GM23338 (cell line): ENCODE results near the gene SMIM30. TPM values are rescaled to one million over a fixed set of nuclear protein-coding genes. Genes with fewer than 3 reads are reported as not detected.

ENCODE experiments used
- ATAC-seq: fragments of 200-7000 bp; cut with Tn5 transposase; 3 replicates; pipeline ENCODE4 v1.9.1; 2020
- DNase-seq: peaks from one replicate; pipeline ENCODE4 v3.0.0-alpha.2; 2015; ENCODE audit warnings: low spot score
- H2AFZ ChIP-seq: fragments of 200-600 bp; sonication (generic); 2 replicates; pipeline ENCODE4 v1.8.0; 2016; ENCODE audit warnings: antibody characterized with exemption, mild to moderate bottlenecking, moderate library complexity
- H3F3A ChIP-seq: fragments of 200-600 bp; sonication (generic); replicated peaks from 2 replicates; pipeline ENCODE4 v1.8.0; 2017; ENCODE audit warnings: antibody characterized with exemption, mixed run types, low read depth
- H3K27ac ChIP-seq: fragments of 200-600 bp; sonication (generic); 2 replicates; pipeline ENCODE4 v1.6.1; 2016; ENCODE audit warnings: low read depth
- H3K27me3 ChIP-seq: fragments of 200-600 bp; sonication (generic); 2 replicates; pipeline ENCODE4 v1.8.0; 2016; ENCODE audit warnings: mild to moderate bottlenecking, mixed run types, moderate library complexity; ENCODE audit not compliant: insufficient read depth
- H3K36me3 ChIP-seq: fragments of 200-600 bp; sonication (generic); 2 replicates; pipeline ENCODE4 v1.8.0; 2016; ENCODE audit warnings: mild to moderate bottlenecking; ENCODE audit not compliant: insufficient read depth
- H3K4me1 ChIP-seq: fragments of 200-600 bp; sonication (generic); 2 replicates; pipeline ENCODE4 v1.8.0; 2016; ENCODE audit warnings: mild to moderate bottlenecking, moderate library complexity; ENCODE audit not compliant: insufficient read depth
- H3K4me2 ChIP-seq: fragments of 200-600 bp; sonication (generic); 2 replicates; pipeline ENCODE4 v1.7.1; 2017; ENCODE audit warnings: mixed run types
- H3K4me3 ChIP-seq: fragments of 200-600 bp; sonication (generic); 2 replicates; pipeline ENCODE4 v1.6.1; 2016; ENCODE audit warnings: mixed run types
- H3K79me2 ChIP-seq: fragments of 200-600 bp; sonication (generic); replicated peaks from 2 replicates; pipeline ENCODE4 v1.8.0; 2017; ENCODE audit warnings: mild to moderate bottlenecking; ENCODE audit not compliant: insufficient read depth
- H3K9me2 ChIP-seq: fragments of 200-600 bp; sonication (generic); 2 replicates; pipeline ENCODE4 v1.8.0; 2017; ENCODE audit not compliant: insufficient read depth
- H4K20me1 ChIP-seq: fragments of 200-600 bp; sonication (generic); replicated peaks from 2 replicates; pipeline ENCODE4 v1.8.0; 2017; ENCODE audit warnings: mild to moderate bottlenecking; ENCODE audit not compliant: insufficient read depth
- H3K27ac Mint-ChIP-seq: 2 replicates; pipeline ENCODE4 v1.8.0; 2020; ENCODE audit warnings: inconsistent platforms, mild to moderate bottlenecking, moderate library complexity, mixed read lengths
- H3K27me3 Mint-ChIP-seq: 3 replicates; pipeline ENCODE4 v1.8.0; 2022; ENCODE audit warnings: low read depth, mild to moderate bottlenecking, moderate library complexity, mixed read lengths, inconsistent platforms; ENCODE audit not compliant: insufficient read depth, poor library complexity
- H3K36me3 Mint-ChIP-seq: 3 replicates; pipeline ENCODE4 v1.8.0; 2021; ENCODE audit warnings: low read depth, mild to moderate bottlenecking, inconsistent platforms, moderate library complexity, mixed read lengths
- H3K4me1 Mint-ChIP-seq: 3 replicates; pipeline ENCODE4 v1.8.0; 2020; ENCODE audit warnings: mild to moderate bottlenecking, inconsistent platforms, mixed read lengths
- H3K4me3 Mint-ChIP-seq: 3 replicates; pipeline ENCODE4 v1.8.0; 2021; ENCODE audit warnings: moderate library complexity, mild to moderate bottlenecking, inconsistent platforms, mixed read lengths
- H3K9me3 Mint-ChIP-seq: 3 replicates; pipeline ENCODE4 v1.8.0; 2020; ENCODE audit warnings: moderate library complexity, mild to moderate bottlenecking, inconsistent platforms, mixed read lengths
- CREB1 ChIP-seq: fragments of 250-450 bp; sonication (Bioruptor Pico); IDR thresholded peaks from 2 replicates; pipeline ENCODE4 v1.5.0; 2020; ENCODE audit warnings: low read depth, mild to moderate bottlenecking, moderate library complexity
- EZH2 ChIP-seq: fragments of 200-600 bp; sonication (generic); IDR thresholded peaks from one replicate; pipeline ENCODE4 v1.8.0; 2017; ENCODE audit warnings: antibody characterized with exemption, mild to moderate bottlenecking, low read depth; ENCODE audit not compliant: unreplicated experiment
- EZH2phosphoT487 ChIP-seq: fragments of 200-600 bp; sonication (generic); IDR thresholded peaks from one replicate; pipeline ENCODE4 v1.8.1; 2018; ENCODE audit warnings: antibody characterized with exemption; ENCODE audit not compliant: unreplicated experiment
- JUNB ChIP-seq: IDR thresholded peaks from one replicate; pipeline ENCODE4 v1.6.1; 2016; ENCODE audit warnings: antibody characterized with exemption; ENCODE audit not compliant: unreplicated experiment
- NANOG ChIP-seq: IDR thresholded peaks from 2 replicates; pipeline ENCODE4 v1.6.1; 2016; ENCODE audit warnings: antibody characterized with exemption, borderline replicate concordance
- POLR2AphosphoS5 ChIP-seq: IDR thresholded peaks from 2 replicates; pipeline ENCODE4 v1.6.1; 2016; ENCODE audit warnings: antibody characterized with exemption, low read depth
- STAT1 ChIP-seq: IDR thresholded peaks from one replicate; pipeline ENCODE4 v1.6.1; 2016; ENCODE audit warnings: antibody characterized with exemption; ENCODE audit not compliant: unreplicated experiment
- ZNF114 ChIP-seq: fragments of 250-450 bp; sonication (Bioruptor Pico); IDR thresholded peaks from 2 replicates; pipeline ENCODE4 v1.5.0; 2020; ENCODE audit warnings: mild to moderate bottlenecking, moderate library complexity
- ZNF331 ChIP-seq: fragments of 250-450 bp; sonication (Bioruptor Pico); IDR thresholded peaks from 2 replicates; pipeline ENCODE4 v1.5.0; 2020; ENCODE audit warnings: low read depth, mild to moderate bottlenecking, moderate library complexity
- polyA plus RNA-seq: library from polyadenylated mRNA; unstranded; fragments of >200 nt; fragmentation: Nextera tagmentation; extraction: Ambion mirVana; gene quantifications from 2 replicates; pipeline ENCODE4 v1.2.1, GENCODE V29; 2016
- total RNA-seq: library from RNA; depleted of rRNA; stranded (reverse); fragments of >200 nt; shearing (Covaris generic); gene quantifications from 2 replicates; pipeline ENCODE4 v1.2.3, GENCODE V29; 2014
- TF ChIP-seq, protein P1 (sequence below), 2 experiments: fragments of 200-600 bp in 1 of 2; sonication (generic) in 1 of 2; conservative IDR thresholded peaks; 2 replicates each; pipeline versions ENCODE4 v1.5.1 to v1.6.1; 2016 to 2017; ENCODE audit warnings: antibody characterized with exemption in 2 of 2, low read depth in 2 of 2, mild to moderate bottlenecking in 2 of 2, moderate library complexity in 1 of 2
- TF ChIP-seq, protein P2 (sequence below): IDR thresholded peaks from one replicate; pipeline ENCODE4 v1.6.1; 2018; ENCODE audit warnings: antibody characterized with exemption; ENCODE audit not compliant: unreplicated experiment
- TF ChIP-seq, protein P3 (sequence below): fragments of 250-450 bp; sonication (Bioruptor Pico); IDR thresholded peaks from 2 replicates; pipeline ENCODE4 v1.5.0; 2020; ENCODE audit warnings: mild to moderate bottlenecking, moderate library complexity
- TF ChIP-seq, protein P4 (sequence below): IDR thresholded peaks from 2 replicates; pipeline ENCODE4 v1.6.1; 2016; ENCODE audit warnings: antibody characterized with exemption

Gene SMIM30
- total and polyA plus RNA-seq, 2 experiments from 2014 or later: 40.6 to 150 TPM

DNA sequence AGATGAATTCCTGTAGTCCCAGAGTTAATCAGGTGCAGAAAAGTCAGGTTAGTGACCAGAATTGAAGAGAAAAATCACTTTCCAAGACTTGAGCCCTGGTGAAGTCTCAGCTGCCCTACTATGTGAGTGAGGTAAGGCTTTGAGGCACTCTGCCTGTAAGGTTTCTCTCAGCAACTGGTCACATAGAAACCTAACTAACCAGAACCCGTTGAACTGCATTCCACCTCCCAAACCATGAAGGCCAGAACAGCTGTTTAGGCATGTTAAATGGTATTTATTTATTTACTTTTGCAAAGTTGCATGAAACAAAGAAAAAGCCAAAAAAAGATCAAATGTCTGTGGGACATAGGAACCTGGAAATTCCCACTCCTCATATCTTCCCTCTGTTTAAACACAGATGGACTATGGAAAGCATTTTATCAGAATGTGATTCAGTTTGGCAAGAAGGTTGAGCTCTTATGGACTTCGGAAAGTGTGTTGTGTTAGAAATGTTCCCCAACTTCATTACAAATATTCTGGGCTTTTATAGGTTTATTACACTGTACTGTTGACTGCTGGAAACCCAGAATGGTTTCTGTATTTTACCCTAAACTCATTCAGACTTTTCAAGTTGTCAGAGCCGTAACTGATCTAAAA, 19.0 kb downstream of the SMIM30 start:
- no peaks in the 10 kb centered on the region for H3K36me3 ChIP-seq
- no peaks in the 10 kb centered on the region for H3K27me3 ChIP-seq
- H3F3A ChIP-seq: no peaks in the 10 kb centered on the region
- no peak overlapping the region for H3K4me2 ChIP-seq
- no peaks in the 10 kb centered on the region for H3K27me3 Mint-ChIP-seq
- DNase-seq (peak; percentile 79), ATAC-seq (peak; percentile 91)
- H3K4me3 ChIP-seq: no peak overlapping the region
- H4K20me1 ChIP-seq: no peaks in the 10 kb centered on the region
- H3K9me3 Mint-ChIP-seq: no peaks in the 10 kb centered on the region
- no peaks in the 10 kb centered on the region for H3K4me1 ChIP-seq
- no peaks in the 10 kb centered on the region for H3K36me3 Mint-ChIP-seq
- TF ChIP-seq, protein P1, sequence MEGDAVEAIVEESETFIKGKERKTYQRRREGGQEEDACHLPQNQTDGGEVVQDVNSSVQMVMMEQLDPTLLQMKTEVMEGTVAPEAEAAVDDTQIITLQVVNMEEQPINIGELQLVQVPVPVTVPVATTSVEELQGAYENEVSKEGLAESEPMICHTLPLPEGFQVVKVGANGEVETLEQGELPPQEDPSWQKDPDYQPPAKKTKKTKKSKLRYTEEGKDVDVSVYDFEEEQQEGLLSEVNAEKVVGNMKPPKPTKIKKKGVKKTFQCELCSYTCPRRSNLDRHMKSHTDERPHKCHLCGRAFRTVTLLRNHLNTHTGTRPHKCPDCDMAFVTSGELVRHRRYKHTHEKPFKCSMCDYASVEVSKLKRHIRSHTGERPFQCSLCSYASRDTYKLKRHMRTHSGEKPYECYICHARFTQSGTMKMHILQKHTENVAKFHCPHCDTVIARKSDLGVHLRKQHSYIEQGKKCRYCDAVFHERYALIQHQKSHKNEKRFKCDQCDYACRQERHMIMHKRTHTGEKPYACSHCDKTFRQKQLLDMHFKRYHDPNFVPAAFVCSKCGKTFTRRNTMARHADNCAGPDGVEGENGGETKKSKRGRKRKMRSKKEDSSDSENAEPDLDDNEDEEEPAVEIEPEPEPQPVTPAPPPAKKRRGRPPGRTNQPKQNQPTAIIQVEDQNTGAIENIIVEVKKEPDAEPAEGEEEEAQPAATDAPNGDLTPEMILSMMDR (conservative IDR thresholded peaks at IDR 0.05; ENCODE audit: low read depth in 2 of 2): no peak
- no peak for TF ChIP-seq EZH2
- no peak for TF ChIP-seq STAT1
- TF ChIP-seq, protein P2, sequence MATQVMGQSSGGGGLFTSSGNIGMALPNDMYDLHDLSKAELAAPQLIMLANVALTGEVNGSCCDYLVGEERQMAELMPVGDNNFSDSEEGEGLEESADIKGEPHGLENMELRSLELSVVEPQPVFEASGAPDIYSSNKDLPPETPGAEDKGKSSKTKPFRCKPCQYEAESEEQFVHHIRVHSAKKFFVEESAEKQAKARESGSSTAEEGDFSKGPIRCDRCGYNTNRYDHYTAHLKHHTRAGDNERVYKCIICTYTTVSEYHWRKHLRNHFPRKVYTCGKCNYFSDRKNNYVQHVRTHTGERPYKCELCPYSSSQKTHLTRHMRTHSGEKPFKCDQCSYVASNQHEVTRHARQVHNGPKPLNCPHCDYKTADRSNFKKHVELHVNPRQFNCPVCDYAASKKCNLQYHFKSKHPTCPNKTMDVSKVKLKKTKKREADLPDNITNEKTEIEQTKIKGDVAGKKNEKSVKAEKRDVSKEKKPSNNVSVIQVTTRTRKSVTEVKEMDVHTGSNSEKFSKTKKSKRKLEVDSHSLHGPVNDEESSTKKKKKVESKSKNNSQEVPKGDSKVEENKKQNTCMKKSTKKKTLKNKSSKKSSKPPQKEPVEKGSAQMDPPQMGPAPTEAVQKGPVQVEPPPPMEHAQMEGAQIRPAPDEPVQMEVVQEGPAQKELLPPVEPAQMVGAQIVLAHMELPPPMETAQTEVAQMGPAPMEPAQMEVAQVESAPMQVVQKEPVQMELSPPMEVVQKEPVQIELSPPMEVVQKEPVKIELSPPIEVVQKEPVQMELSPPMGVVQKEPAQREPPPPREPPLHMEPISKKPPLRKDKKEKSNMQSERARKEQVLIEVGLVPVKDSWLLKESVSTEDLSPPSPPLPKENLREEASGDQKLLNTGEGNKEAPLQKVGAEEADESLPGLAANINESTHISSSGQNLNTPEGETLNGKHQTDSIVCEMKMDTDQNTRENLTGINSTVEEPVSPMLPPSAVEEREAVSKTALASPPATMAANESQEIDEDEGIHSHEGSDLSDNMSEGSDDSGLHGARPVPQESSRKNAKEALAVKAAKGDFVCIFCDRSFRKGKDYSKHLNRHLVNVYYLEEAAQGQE: no peak
- no peak for TF ChIP-seq JUNB
- TF ChIP-seq POLR2AphosphoS5: no peak
- TF ChIP-seq ZNF331 (CRISPR knock-in tag): no peak
- no peak for TF ChIP-seq EZH2phosphoT487
- TF ChIP-seq CREB1 (CRISPR knock-in tag): no peak
- TF ChIP-seq, protein P3, sequence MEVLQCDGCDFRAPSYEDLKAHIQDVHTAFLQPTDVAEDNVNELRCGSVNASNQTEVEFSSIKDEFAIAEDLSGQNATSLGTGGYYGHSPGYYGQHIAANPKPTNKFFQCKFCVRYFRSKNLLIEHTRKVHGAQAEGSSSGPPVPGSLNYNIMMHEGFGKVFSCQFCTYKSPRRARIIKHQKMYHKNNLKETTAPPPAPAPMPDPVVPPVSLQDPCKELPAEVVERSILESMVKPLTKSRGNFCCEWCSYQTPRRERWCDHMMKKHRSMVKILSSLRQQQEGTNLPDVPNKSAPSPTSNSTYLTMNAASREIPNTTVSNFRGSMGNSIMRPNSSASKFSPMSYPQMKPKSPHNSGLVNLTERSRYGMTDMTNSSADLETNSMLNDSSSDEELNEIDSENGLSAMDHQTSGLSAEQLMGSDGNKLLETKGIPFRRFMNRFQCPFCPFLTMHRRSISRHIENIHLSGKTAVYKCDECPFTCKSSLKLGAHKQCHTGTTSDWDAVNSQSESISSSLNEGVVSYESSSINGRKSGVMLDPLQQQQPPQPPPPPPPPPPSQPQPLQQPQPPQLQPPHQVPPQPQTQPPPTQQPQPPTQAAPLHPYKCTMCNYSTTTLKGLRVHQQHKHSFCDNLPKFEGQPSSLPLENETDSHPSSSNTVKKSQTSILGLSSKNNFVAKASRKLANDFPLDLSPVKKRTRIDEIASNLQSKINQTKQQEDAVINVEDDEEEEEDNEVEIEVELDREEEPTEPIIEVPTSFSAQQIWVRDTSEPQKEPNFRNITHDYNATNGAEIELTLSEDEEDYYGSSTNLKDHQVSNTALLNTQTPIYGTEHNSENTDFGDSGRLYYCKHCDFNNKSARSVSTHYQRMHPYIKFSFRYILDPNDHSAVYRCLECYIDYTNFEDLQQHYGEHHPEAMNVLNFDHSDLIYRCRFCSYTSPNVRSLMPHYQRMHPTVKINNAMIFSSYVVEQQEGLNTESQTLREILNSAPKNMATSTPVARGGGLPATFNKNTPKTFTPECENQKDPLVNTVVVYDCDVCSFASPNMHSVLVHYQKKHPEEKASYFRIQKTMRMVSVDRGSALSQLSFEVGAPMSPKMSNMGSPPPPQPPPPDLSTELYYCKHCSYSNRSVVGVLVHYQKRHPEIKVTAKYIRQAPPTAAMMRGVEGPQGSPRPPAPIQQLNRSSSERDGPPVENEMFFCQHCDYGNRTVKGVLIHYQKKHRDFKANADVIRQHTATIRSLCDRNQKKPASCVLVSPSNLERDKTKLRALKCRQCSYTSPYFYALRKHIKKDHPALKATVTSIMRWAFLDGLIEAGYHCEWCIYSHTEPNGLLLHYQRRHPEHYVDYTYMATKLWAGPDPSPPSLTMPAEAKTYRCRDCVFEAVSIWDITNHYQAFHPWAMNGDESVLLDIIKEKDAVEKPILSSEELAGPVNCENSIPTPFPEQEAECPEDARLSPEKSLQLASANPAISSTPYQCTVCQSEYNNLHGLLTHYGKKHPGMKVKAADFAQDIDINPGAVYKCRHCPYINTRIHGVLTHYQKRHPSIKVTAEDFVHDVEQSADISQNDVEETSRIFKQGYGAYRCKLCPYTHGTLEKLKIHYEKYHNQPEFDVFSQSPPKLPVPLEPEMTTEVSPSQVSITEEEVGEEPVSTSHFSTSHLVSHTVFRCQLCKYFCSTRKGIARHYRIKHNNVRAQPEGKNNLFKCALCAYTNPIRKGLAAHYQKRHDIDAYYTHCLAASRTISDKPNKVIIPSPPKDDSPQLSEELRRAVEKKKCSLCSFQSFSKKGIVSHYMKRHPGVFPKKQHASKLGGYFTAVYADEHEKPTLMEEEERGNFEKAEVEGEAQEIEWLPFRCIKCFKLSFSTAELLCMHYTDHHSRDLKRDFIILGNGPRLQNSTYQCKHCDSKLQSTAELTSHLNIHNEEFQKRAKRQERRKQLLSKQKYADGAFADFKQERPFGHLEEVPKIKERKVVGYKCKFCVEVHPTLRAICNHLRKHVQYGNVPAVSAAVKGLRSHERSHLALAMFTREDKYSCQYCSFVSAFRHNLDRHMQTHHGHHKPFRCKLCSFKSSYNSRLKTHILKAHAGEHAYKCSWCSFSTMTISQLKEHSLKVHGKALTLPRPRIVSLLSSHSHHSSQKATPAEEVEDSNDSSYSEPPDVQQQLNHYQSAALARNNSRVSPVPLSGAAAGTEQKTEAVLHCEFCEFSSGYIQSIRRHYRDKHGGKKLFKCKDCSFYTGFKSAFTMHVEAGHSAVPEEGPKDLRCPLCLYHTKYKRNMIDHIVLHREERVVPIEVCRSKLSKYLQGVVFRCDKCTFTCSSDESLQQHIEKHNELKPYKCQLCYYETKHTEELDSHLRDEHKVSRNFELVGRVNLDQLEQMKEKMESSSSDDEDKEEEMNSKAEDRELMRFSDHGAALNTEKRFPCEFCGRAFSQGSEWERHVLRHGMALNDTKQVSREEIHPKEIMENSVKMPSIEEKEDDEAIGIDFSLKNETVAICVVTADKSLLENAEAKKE (CRISPR knock-in tag): no peak
- TF ChIP-seq NANOG: no peak
- no peak for TF ChIP-seq ZNF114 (CRISPR knock-in tag)
- TF ChIP-seq, protein P4, sequence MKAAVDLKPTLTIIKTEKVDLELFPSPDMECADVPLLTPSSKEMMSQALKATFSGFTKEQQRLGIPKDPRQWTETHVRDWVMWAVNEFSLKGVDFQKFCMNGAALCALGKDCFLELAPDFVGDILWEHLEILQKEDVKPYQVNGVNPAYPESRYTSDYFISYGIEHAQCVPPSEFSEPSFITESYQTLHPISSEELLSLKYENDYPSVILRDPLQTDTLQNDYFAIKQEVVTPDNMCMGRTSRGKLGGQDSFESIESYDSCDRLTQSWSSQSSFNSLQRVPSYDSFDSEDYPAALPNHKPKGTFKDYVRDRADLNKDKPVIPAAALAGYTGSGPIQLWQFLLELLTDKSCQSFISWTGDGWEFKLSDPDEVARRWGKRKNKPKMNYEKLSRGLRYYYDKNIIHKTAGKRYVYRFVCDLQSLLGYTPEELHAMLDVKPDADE: no peak
- no peak overlapping the region; the same call in 1 of the 2 replicates for H3K27ac Mint-ChIP-seq
- H3K4me1 Mint-ChIP-seq: peaks cover 7% of the 10 kb centered on the region; the same call in 2 of the 3 replicates
- H3K4me3 Mint-ChIP-seq: no peak overlapping the region
- H3K79me2 ChIP-seq: no peaks in the 10 kb centered on the region
- no peak overlapping the region for H3K27ac ChIP-seq
- no peaks in the 10 kb centered on the region for H3K9me2 ChIP-seq
- H2AFZ ChIP-seq: no peak overlapping the region
